Testis (tissue), 5 donors: ENCODE results near the gene DDIT3. TPM values are rescaled to one million over a fixed set of nuclear protein-coding genes. Genes with fewer than 3 reads are reported as not detected.

Experiments
- DNase-seq: peaks from one replicate; pipeline ENCODE4 v3.0.0-alpha.2; 2019
- H3K27ac ChIP-seq, 2 donors: fragments of 200-600 bp; sonication (generic); one replicate each; pipeline ENCODE4 v1.5.1; 2019
- H3K27me3 ChIP-seq: fragments of 200-600 bp; sonication (generic); one replicate; pipeline ENCODE4 v1.5.1; 2019
- H3K36me3 ChIP-seq: fragments of 200-600 bp; sonication (generic); one replicate; pipeline ENCODE4 v1.5.1; 2017; ENCODE audit warnings: low read depth; ENCODE audit errors: missing control alignments
- H3K4me1 ChIP-seq: fragments of 200-600 bp; sonication (generic); one replicate; pipeline ENCODE4 v1.5.1; 2019
- H3K4me3 ChIP-seq, 2 donors: fragments of 200-600 bp; sonication (generic); one replicate each; pipeline ENCODE4 v1.5.1; 2017 to 2019
- H3K9me3 ChIP-seq: fragments of 200-600 bp; sonication (generic); one replicate; pipeline ENCODE4 v1.5.1; 2017
- POLR2A ChIP-seq: fragments of 450-650 bp; IDR thresholded peaks from one replicate; pipeline ENCODE4 v1.6.1; 2017; ENCODE audit warnings: antibody characterized with exemption, mild to moderate bottlenecking, moderate library complexity
- WGBS, 2 donors: methylation state at CpG; one replicate each; pipeline ENCODE4 v1.1.5; 2018; 5-methylcytosine and 5-hydroxymethylcytosine counted together
- intact Hi-C: fragments of 100-400 bp; cut with DNase I; formaldehyde crosslinking; loops from one replicate; pipeline ENCODE4 v1.15.1; 2023; ENCODE audit warnings: low total_unique reads
- long read RNA-seq, 2 donors: transcript quantifications; one replicate each; lab custom pipeline, GENCODE V29; 2026
- polyA plus RNA-seq: library from polyadenylated mRNA; stranded (reverse); fragments of 350-450 nt; fragmentation: Illumina TruSeq; extraction: RNeasy Lipid Tissue Mini Kit (QIAGEN cat#74804); gene quantifications from one replicate; pipeline ENCODE4 v1.2.3, GENCODE V29; 2014; ENCODE audit warnings: low read depth, low replicate concordance; ENCODE audit not compliant: insufficient read depth
- total RNA-seq, 2 donors: library from RNA; depleted of rRNA; stranded (reverse); fragments of >200 nt; gene quantifications; one replicate each; pipeline ENCODE4 v1.2.3, GENCODE V29; 2016
- TF ChIP-seq, protein P1 (sequence below), 3 experiments: fragments of 450-650 bp in 2 of 3; fragments of 200-600 bp in 1 of 3; sonication (generic) in 1 of 3; IDR thresholded peaks; one replicate each; pipeline ENCODE4 v1.5.1; 2016 to 2019; ENCODE audit warnings: antibody characterized with exemption in 3 of 3, mild to moderate bottlenecking in 2 of 3, moderate library complexity in 1 of 3

DDIT3 gene, protein sequence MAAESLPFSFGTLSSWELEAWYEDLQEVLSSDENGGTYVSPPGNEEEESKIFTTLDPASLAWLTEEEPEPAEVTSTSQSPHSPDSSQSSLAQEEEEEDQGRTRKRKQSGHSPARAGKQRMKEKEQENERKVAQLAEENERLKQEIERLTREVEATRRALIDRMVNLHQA
- total RNA-seq (10 to 100 TPM; 44.2 to 45.6 TPM), polyA plus RNA-seq (63.9 TPM)
- long read RNA-seq, donor 1, transcript DDIT3-201 (4 exons, 906 nt), result major isoform, 10 of 14 reads
- long read RNA-seq, donor 1, partial matches to known transcripts, result 0 of 14 reads
- long read RNA-seq, donor 1, other reads (novel, unspliced or antisense), result 0 of 14 reads
- long read RNA-seq, donor 2, transcript DDIT3-201 (4 exons, 906 nt), result major isoform, 5 of 6 reads
- long read RNA-seq, donor 2, partial matches to known transcripts, result 0 of 6 reads
- long read RNA-seq, donor 2, other reads (novel, unspliced or antisense), result 0 of 6 reads

DNA sequence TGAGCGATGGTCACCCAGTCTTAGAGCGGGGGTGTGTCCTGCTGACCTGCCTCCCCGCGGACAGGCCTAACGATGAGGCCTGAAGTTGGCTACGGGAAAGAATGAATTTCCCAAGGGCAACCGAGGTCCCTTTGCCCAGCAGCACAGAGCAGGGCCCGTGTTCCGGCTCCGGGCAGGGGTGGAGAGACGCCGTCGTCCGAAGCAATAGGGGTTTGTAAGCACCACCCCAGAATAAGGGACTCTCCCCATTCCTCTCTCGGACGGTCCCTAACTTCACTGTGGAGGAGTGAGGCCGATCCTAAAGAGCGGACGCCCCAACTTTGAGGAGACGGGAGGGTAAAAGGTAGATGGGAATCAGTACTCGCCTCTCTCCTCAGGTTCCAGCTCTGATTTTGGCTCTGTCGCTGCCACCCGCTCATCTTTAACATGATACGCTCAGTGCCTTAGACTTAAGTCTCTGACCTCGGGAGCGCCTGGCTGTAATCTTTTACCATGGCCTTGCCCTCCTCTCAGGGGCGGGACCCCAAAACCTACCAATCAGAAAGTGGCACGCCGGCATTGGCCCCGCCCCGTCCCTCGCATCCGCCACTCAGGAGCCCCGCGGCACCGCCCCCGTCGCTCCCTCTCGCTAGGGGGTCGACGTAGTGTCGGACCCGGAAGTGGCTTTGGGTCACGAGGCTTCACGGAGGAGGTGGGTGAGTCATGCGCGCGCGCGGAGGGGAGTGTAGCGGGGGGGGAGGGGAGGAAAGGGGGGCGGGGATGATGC lies at the start of gene DDIT3:
Gene DDIT3, minus strand, starts transcription at position 462 of the 766 bp plus-strand sequence. CDS start 3,108 bp downstream, outside the sequence.
- no peaks in the 10 kb centered on the region for H3K27me3 ChIP-seq
- peaks cover 46% of the 10 kb centered on the region for H3K4me1 ChIP-seq
- TF ChIP-seq POLR2A, result peak; percentile 97
- TF ChIP-seq, protein P1, sequence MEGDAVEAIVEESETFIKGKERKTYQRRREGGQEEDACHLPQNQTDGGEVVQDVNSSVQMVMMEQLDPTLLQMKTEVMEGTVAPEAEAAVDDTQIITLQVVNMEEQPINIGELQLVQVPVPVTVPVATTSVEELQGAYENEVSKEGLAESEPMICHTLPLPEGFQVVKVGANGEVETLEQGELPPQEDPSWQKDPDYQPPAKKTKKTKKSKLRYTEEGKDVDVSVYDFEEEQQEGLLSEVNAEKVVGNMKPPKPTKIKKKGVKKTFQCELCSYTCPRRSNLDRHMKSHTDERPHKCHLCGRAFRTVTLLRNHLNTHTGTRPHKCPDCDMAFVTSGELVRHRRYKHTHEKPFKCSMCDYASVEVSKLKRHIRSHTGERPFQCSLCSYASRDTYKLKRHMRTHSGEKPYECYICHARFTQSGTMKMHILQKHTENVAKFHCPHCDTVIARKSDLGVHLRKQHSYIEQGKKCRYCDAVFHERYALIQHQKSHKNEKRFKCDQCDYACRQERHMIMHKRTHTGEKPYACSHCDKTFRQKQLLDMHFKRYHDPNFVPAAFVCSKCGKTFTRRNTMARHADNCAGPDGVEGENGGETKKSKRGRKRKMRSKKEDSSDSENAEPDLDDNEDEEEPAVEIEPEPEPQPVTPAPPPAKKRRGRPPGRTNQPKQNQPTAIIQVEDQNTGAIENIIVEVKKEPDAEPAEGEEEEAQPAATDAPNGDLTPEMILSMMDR (IDR thresholded peaks at IDR 0.05), result no peak
- DNase-seq, result peak; percentile 99
- 1 to 2% methylated on average over 21 to 49 of the region's 52 CpGs for WGBS, 2 donors
- peak within 1 kb of the TSS; percentile 90 to 97 for H3K4me3 ChIP-seq
- intact Hi-C loops, result no loop called here
- H3K9me3 ChIP-seq, result no peaks in the 10 kb centered on the region
- H3K27ac ChIP-seq, result peak within 1 kb of the TSS; percentile 97 to 99
- H3K36me3 ChIP-seq, result no peaks in the 10 kb centered on the region

DNA sequence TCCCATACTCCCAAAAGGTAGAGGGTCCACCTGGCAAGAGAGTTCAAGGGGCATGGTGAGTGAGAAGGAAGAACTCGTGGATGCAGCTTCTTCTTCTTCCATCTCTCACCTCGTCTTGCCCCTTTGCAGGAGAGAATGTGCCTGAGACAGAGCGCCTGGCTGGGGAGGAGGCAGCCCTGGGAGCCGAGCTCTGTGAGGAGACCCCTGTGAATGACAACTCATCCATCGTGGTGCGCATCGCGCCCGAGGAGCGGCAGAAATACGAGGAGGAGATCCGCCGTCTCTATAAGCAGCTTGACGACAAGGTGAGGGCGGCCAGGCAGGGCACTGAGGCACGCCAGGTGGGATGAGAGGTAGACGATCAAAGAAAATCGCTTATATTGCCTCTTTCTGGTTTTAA lies 49.5 kb upstream of the DDIT3 start:
- intact Hi-C loops, result no loop called here
- H3K36me3 ChIP-seq, result no peaks in the 10 kb centered on the region
- H3K4me1 ChIP-seq, result no peaks in the 10 kb centered on the region
- H3K4me3 ChIP-seq, result no peak overlapping the region
- TF ChIP-seq, protein P1 (IDR thresholded peaks at IDR 0.05), result no peak
- no peak for TF ChIP-seq POLR2A
- no peak overlapping the region for H3K27ac ChIP-seq
- H3K9me3 ChIP-seq, result no peaks in the 10 kb centered on the region
- H3K27me3 ChIP-seq, result no peaks in the 10 kb centered on the region
- DNase-seq, result no peak
- WGBS, 2 donors, result 86 to 90% methylated on average over 18 of the region's 18 CpGs

DNA sequence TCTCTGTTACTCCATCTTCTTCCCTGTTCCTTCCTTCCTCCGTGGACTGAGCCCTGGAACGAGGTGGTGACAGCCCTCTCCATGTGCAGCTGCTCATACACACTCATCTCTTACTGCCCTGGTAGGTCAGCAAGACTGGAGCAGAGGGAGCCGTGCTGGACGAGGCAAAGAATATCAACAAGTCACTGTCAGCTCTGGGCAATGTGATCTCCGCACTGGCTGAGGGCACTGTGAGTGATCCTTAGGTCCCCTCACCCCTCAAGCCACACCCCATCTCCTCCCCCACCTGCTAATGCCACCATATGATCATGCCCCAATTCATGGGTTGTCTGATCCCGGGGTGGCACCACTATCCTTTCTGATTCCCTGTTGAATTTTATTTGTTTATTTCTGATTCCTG lies 48.5 kb upstream of the DDIT3 start:
- Histone ChIP-seq H3K36me3 (no peaks in the 10 kb centered on the region), H3K27ac (no peak overlapping the region), H3K27me3 (no peaks in the 10 kb centered on the region), H3K4me1 (no peaks in the 10 kb centered on the region), H3K4me3 (no peak overlapping the region), H3K9me3 (no peaks in the 10 kb centered on the region)
- intact Hi-C loops, result no loop called here
- TF ChIP-seq, protein P1 (IDR thresholded peaks at IDR 0.05), result no peak
- no peak for TF ChIP-seq POLR2A
- no peak for DNase-seq
- 81% methylated on average over 6 of the region's 6 CpGs for WGBS, 2 donors

DNA sequence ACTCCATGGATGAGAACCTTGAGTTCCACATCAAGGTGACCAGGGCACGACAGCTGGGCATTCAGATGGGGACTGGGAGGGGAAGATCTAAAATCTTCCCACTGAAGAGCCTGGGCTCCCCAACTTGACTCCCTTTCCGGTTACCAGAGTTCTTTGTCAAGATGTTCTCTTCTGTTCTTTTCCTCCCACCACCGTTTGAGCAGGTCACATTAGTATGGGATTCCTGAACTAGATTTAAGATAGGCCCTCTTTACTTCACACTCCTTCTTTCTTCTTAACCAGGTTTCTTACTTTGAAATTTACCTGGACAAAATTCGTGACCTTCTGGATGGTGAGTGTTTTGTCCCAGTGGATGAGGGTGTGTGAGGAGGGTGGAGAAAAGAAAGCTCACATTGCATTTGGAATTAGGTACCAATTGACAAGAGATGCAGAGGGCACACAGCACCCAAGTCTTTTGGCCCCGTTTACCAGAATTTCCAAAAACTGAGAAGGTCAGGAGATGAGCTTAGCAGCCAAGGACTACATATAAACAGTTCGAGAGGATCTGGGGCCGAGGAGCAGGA lies 43.9 kb upstream of the DDIT3 start:
- Histone ChIP-seq H3K9me3 (no peaks in the 10 kb centered on the region), H3K27ac (no peak overlapping the region), H3K36me3 (no peaks in the 10 kb centered on the region), H3K4me1 (no peaks in the 10 kb centered on the region), H3K27me3 (no peaks in the 10 kb centered on the region), H3K4me3 (no peak overlapping the region)
- intact Hi-C loops, result no loop called here
- 86 to 88% methylated on average over 7 of the region's 7 CpGs for whole genome bisulfite sequencing, 2 donors
- DNase-seq, result no peak
- TF ChIP-seq, protein P1 (IDR thresholded peaks at IDR 0.05), result no peak
- TF ChIP-seq POLR2A, result no peak
